ENCODE measurements around the gene REM2. TPM values are rescaled to one million over a fixed set of nuclear protein-coding genes. Genes with fewer than 3 reads are reported as not detected.

The REM2 gene
- total RNA-seq, result 0.72 TPM

- DNase-seq, result peak; percentile 36
These were observed at the start of gene REM2 for GRCh38 chr14:22883173-22883976. TSS of gene REM2 (plus strand) at chr14:22883222. CDS start at chr14:22883288, 66 bp downstream.

GRCh38 chr14:22835505-22835904 is 47.5 kb upstream of the REM2 start:
- no peak for DNase-seq

- DNase-seq, result peak; percentile 93
These were observed 46.5 kb upstream of the REM2 start, which contains the start of gene MMP14 for GRCh38 chr14:22836301-22837113. TSS of gene MMP14 (plus strand) at chr14:22836585. CDS start at chr14:22836818, 233 bp downstream.

- peak; percentile 78 for DNase-seq
These were observed 45.8 kb upstream of the REM2 start for GRCh38 chr14:22837114-22837749.

- peak; percentile 62 for DNase-seq
These were observed 45.1 kb upstream of the REM2 start for GRCh38 chr14:22837750-22838538.

GRCh38 chr14:22838631-22839041 is 44.4 kb upstream of the REM2 start:
- DNase-seq, result peak; percentile 32

GRCh38 chr14:22839159-22839779 is 43.8 kb upstream of the REM2 start:
- no peak for DNase-seq

- no peak for DNase-seq
These were observed 41.7 kb upstream of the REM2 start for GRCh38 chr14:22841311-22841710.

GRCh38 chr14:22841769-22842168 is 41.3 kb upstream of the REM2 start:
- DNase-seq, result no peak

- DNase-seq, result no peak
These were observed 40.6 kb upstream of the REM2 start for GRCh38 chr14:22842211-22843122.

- DNase-seq, result no peak
These were observed 39.7 kb upstream of the REM2 start for GRCh38 chr14:22843123-22843925.

- DNase-seq, result no peak
These were observed 38.6 kb upstream of the REM2 start for GRCh38 chr14:22844221-22845102.

GRCh38 chr14:22845103-22845394 is 38.0 kb upstream of the REM2 start:
- DNase-seq, result no peak

GRCh38 chr14:22845821-22846625 is 37.0 kb upstream of the REM2 start:
- no peak for DNase-seq

- no peak for DNase-seq
These were observed 36.2 kb upstream of the REM2 start for GRCh38 chr14:22846811-22847307.

- peak; percentile 44 for DNase-seq
These were observed 35.2 kb upstream of the REM2 start for GRCh38 chr14:22847661-22848341.

Measured in tongue (tissue), 2 donors.